ENCODE data around the gene RTKN2. TPM values are rescaled to one million over a fixed set of nuclear protein-coding genes. Genes with fewer than 3 reads are reported as not detected.

Gene RTKN2
- total RNA-seq, 1 experiment from 2014 or later, result 14.4 TPM

DNA sequence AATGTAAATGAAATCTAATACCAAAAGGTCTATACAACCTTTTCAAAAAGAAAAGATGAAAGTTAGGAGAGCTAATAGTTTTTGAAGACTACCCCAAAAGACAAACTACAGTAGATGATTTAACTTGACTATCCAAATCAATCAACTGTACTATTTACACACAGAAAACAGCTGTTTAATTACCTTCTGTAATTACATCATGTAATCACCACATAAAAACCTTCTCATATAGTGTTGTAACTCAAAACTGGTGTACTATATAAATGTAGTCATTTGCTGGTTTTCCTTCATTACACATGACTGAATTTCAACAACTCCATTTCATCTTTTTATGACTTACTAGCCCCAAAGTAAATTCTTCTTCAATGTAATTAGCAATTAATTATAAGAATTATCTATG, 4.5 kb downstream of the RTKN2 start:
- no peaks in the 10 kb centered on the region for H3K9me3 ChIP-seq (ENCODE audit: control insufficient read depth, low read depth, low read length)
- H3K4me1 ChIP-seq (ENCODE audit: insufficient read depth, low read length), result peaks cover 7% of the 10 kb centered on the region; the same call in 1 of the 2 replicates
- DNase-seq, result no peak
- H3K27me3 Mint-ChIP-seq (ENCODE audit: low read depth), result peaks cover 3% of the 10 kb centered on the region; the same call in 1 of the 2 replicates
- no peak overlapping the region for H4K5ac ChIP-seq (ENCODE audit: insufficient read length, low read depth, low read length)
- H3K79me1 ChIP-seq (ENCODE audit: insufficient read depth, low read depth, low read length, poor library complexity, severe bottlenecking), result peaks cover 5% of the 10 kb centered on the region
- no peak overlapping the region for H3K14ac ChIP-seq (ENCODE audit: insufficient read depth, low read length)
- H3K27me3 ChIP-seq (ENCODE audit: insufficient read depth, low read length), result no peaks in the 10 kb centered on the region
- H3K23me2 ChIP-seq (ENCODE audit: insufficient read length, low read depth, low read length, poor library complexity, severe bottlenecking), result no peaks in the 10 kb centered on the region
- no peak overlapping the region for H3K23ac ChIP-seq (ENCODE audit: insufficient read length, low read depth, low read length)
- no peaks in the 10 kb centered on the region for H4K20me1 ChIP-seq (ENCODE audit: control insufficient read depth, insufficient read depth, insufficient read length)
- H2BK15ac ChIP-seq (ENCODE audit: low read depth, low read length), result no peak overlapping the region
- no peak overlapping the region for H3K27ac Mint-ChIP-seq
- TF ChIP-seq, protein P1, sequence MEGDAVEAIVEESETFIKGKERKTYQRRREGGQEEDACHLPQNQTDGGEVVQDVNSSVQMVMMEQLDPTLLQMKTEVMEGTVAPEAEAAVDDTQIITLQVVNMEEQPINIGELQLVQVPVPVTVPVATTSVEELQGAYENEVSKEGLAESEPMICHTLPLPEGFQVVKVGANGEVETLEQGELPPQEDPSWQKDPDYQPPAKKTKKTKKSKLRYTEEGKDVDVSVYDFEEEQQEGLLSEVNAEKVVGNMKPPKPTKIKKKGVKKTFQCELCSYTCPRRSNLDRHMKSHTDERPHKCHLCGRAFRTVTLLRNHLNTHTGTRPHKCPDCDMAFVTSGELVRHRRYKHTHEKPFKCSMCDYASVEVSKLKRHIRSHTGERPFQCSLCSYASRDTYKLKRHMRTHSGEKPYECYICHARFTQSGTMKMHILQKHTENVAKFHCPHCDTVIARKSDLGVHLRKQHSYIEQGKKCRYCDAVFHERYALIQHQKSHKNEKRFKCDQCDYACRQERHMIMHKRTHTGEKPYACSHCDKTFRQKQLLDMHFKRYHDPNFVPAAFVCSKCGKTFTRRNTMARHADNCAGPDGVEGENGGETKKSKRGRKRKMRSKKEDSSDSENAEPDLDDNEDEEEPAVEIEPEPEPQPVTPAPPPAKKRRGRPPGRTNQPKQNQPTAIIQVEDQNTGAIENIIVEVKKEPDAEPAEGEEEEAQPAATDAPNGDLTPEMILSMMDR (conservative IDR thresholded peaks at IDR 0.05), result no peak
- H3K4me1 Mint-ChIP-seq, result peaks cover 28 to 30% of the 10 kb centered on the region in 2 experiments
- no peak overlapping the region for H3T11ph ChIP-seq (ENCODE audit: low read length)
- H3K4me3 Mint-ChIP-seq, result no peak overlapping the region
- H2BK120ac ChIP-seq (ENCODE audit: low read depth, low read length, poor library complexity, severe bottlenecking), result no peak overlapping the region
- H2BK12ac ChIP-seq (ENCODE audit: insufficient read length, low read depth, low read length), result no peak overlapping the region
- H3K4me2 ChIP-seq (ENCODE audit: insufficient read depth, insufficient read length, low read length), result no peak overlapping the region
- no peak overlapping the region for H4K8ac ChIP-seq (replicated peaks; ENCODE audit: insufficient read length, low read depth, low read length)
- H3K4ac ChIP-seq (ENCODE audit: low read depth, low read length), result no peak overlapping the region
- H3K9me3 Mint-ChIP-seq, result no peaks in the 10 kb centered on the region
- no peak overlapping the region for H3K18ac ChIP-seq (ENCODE audit: insufficient read length, low read depth, low read length)
- H3K36me3 Mint-ChIP-seq (ENCODE audit: insufficient read depth in 1 of 3, low read depth in 3 of 3), result peaks cover 6 to 22% (median 11%) of the 10 kb centered on the region in 3 experiments; a peak in 5 of 7 replicates
- no peak overlapping the region for H2BK20ac ChIP-seq (ENCODE audit: low read depth, low read length, poor library complexity, severe bottlenecking)
- H2BK5ac ChIP-seq (ENCODE audit: insufficient read length, low read length), result no peak overlapping the region
- H3K9ac ChIP-seq (ENCODE audit: extremely low read depth, insufficient read length, low read length), result no peak overlapping the region
- no peak overlapping the region for H4K91ac ChIP-seq (ENCODE audit: insufficient read length, low read depth, low read length)
- no peak overlapping the region for H2AK5ac ChIP-seq (ENCODE audit: insufficient read length, low read length)
- no peak overlapping the region for H2AFZ ChIP-seq (ENCODE audit: low read length)
- peaks cover 6% of the 10 kb centered on the region; the same call in 1 of the 2 replicates for H3K79me2 ChIP-seq (ENCODE audit: insufficient read depth, low read length)
- no peak overlapping the region for H3K27ac ChIP-seq (ENCODE audit: insufficient read length, low read depth, low read length)
- no peak overlapping the region for H3K56ac ChIP-seq (ENCODE audit: insufficient read length, low read depth, low read length)

Measured in H9 (cell line).